H1 (cell line): ENCODE data around the gene TMEM39B. TPM values are rescaled to one million over a fixed set of nuclear protein-coding genes. Genes with fewer than 3 reads are reported as not detected.

Experiments
- BCL11A ChIP-seq, 2 experiments: IDR thresholded peaks; one replicate each; pipeline ENCODE4 v1.6.1; 2011; ENCODE audit warnings: low read depth in 2 of 2, low read length in 2 of 2, mild to moderate bottlenecking in 2 of 2
- FOSL1 ChIP-seq: IDR thresholded peaks from 2 replicates; pipeline ENCODE4 v1.6.1; 2011; ENCODE audit warnings: mild to moderate bottlenecking, low read depth, low read length, moderate library complexity; ENCODE audit not compliant: insufficient read depth
- JUN ChIP-seq: IDR thresholded peaks from 2 replicates; pipeline ENCODE4 v1.6.1; 2011; ENCODE audit warnings: low read depth, mild to moderate bottlenecking, improper control_type of control experiment, low read length
- KDM1A ChIP-seq: fragments of 200-600, 300-600 bp; sonication (generic); IDR thresholded peaks from 2 replicates; pipeline ENCODE4 v1.7.1; 2016; ENCODE audit warnings: mild to moderate bottlenecking, low read length, borderline replicate concordance
- POLR2AphosphoS5 ChIP-seq: IDR thresholded peaks from 2 replicates; pipeline ENCODE4 v1.6.1; 2011; ENCODE audit warnings: low read depth, low read length
- SP2 ChIP-seq: IDR thresholded peaks from 2 replicates; pipeline ENCODE4 v1.6.1; 2012; ENCODE audit warnings: mild to moderate bottlenecking, low read length, inconsistent platforms
- SP4 ChIP-seq: IDR thresholded peaks from 2 replicates; pipeline ENCODE4 v1.6.1; 2012; ENCODE audit warnings: low read length, inconsistent platforms
- TBP ChIP-seq: IDR thresholded peaks from 2 replicates; pipeline ENCODE4 v1.6.1; 2011; ENCODE audit warnings: low read depth, low read length, improper control_type of control experiment
- TEAD4 ChIP-seq: IDR thresholded peaks from 2 replicates; pipeline ENCODE4 v1.6.1; 2012; ENCODE audit warnings: low read depth, low read length, inconsistent platforms, mixed read lengths
- polyA plus RNA-seq, 7 experiments: library from polyadenylated mRNA; depleted of rRNA in 3 of 7; stranded (reverse) in 5 of 7; unstranded in 2 of 7; fragments of >200 nt in 5 of 7; fragments of 200-250 nt in 2 of 7; gene quantifications; 1 replicate in 5 of 7; 2 replicates in 1 of 7; 4 replicates in 1 of 7; pipeline versions ENCODE4 v1.2.1 to v1.2.3, GENCODE V29; 2011 to 2013; ENCODE audit warnings: missing spikeins in 2 of 7, mixed read lengths in 2 of 7
- total RNA-seq: library from RNA; stranded (reverse); fragmentation: NEBNext Ultra II Directional; extraction: Animal tissue kit (Norgen Biotek cat#: 25700); gene quantifications from 2 replicates; pipeline ENCODE4 v1.2.1, GENCODE V29; 2021

Gene TMEM39B
- total and polyA plus RNA-seq, 2 of the 8 experiments (the other 6 are each of a cell fraction or from before 2014, with no cell fraction given) = 25.3 to 32.7 TPM

- no peak for TF ChIP-seq BCL11A (IDR thresholded peaks at IDR 0.05; ENCODE audit: low read depth in 2 of 2, low read length in 2 of 2)
- no peak for TF ChIP-seq SP4
- no peak for TF ChIP-seq KDM1A
- TF ChIP-seq JUN = no peak
- no peak for TF ChIP-seq TEAD4
- no peak for TF ChIP-seq SP2
- TF ChIP-seq POLR2AphosphoS5 = no peak
- TF ChIP-seq FOSL1 = no peak
- no peak for TF ChIP-seq TBP
These were observed 78.1 kb downstream of the TMEM39B start (continued) for GRCh38 chr1:32150847-32151246.
